CD4-positive, CD25-positive, alpha-beta regulatory T cell (primary cell): ENCODE measurements around the gene ATP8A2. TPM values are rescaled to one million over a fixed set of nuclear protein-coding genes. Genes with fewer than 3 reads are reported as not detected.

Experiments used
- ATAC-seq, 2 donors: fragments of 150-1000 bp; cut with Tn5 transposase; one replicate each; pipeline ENCODE4 v1.10.0; 2021; ENCODE audit warnings: low read depth in 2 of 2, moderate number of reproducible peaks in 2 of 2, moderate library complexity in 1 of 2
- DNase-seq, 3 donors: peaks; one replicate each; pipeline versions ENCODE4 v3.0.0 to v3.0.0-alpha.2; 2012 to 2022; ENCODE audit warnings: mixed read lengths in 1 of 3
- H3K27ac ChIP-seq: one replicate; pipeline ENCODE4 v1.7.0; 2013; ENCODE audit warnings: mild to moderate bottlenecking, low read length; ENCODE audit not compliant: insufficient read depth, poor library complexity, severe bottlenecking
- H3K27me3 ChIP-seq: one replicate; pipeline ENCODE4 v1.7.0; 2013; ENCODE audit warnings: low read length; ENCODE audit not compliant: control insufficient read depth, insufficient read depth
- H3K36me3 ChIP-seq: one replicate; pipeline ENCODE4 v1.7.0; 2013; ENCODE audit warnings: mild to moderate bottlenecking, low read length, moderate library complexity; ENCODE audit not compliant: control insufficient read depth, insufficient read depth
- H3K4me1 ChIP-seq: 2 replicates; pipeline ENCODE4 v1.7.0; 2013; ENCODE audit warnings: mild to moderate bottlenecking, low read length; ENCODE audit not compliant: insufficient read depth, control insufficient read depth, poor library complexity, severe bottlenecking
- H3K4me3 ChIP-seq: one replicate; pipeline ENCODE4 v1.7.0; 2013; ENCODE audit warnings: low read depth, mild to moderate bottlenecking, low read length, moderate library complexity
- H3K9me3 ChIP-seq, 2 experiments: 1 replicate in 1 of 2; 2 replicates in 1 of 2; pipeline ENCODE4 v1.7.0; 2013; ENCODE audit warnings: low read length in 2 of 2, mild to moderate bottlenecking in 1 of 2, moderate library complexity in 1 of 2; ENCODE audit not compliant: control insufficient read depth in 2 of 2
- H3K27ac Mint-ChIP-seq, 3 donors: one replicate each; pipeline ENCODE4 v1.8.0; 2020 to 2022; ENCODE audit warnings: mild to moderate bottlenecking in 3 of 3, mixed read lengths in 3 of 3, moderate library complexity in 2 of 3
- H3K27me3 Mint-ChIP-seq: one replicate; pipeline ENCODE4 v1.8.0; 2022; ENCODE audit warnings: mild to moderate bottlenecking, mixed read lengths
- H3K36me3 Mint-ChIP-seq: one replicate; pipeline ENCODE4 v1.8.0; 2020; ENCODE audit warnings: mixed read lengths
- H3K4me1 Mint-ChIP-seq, 4 donors: one replicate each; pipeline ENCODE4 v1.8.0; 2020 to 2022; ENCODE audit warnings: mixed read lengths in 4 of 4, mild to moderate bottlenecking in 1 of 4
- H3K4me3 Mint-ChIP-seq, 4 donors: one replicate each; pipeline ENCODE4 v1.8.0; 2020 to 2022; ENCODE audit warnings: mild to moderate bottlenecking in 4 of 4, mixed read lengths in 4 of 4, moderate library complexity in 3 of 4
- H3K9me3 Mint-ChIP-seq, 7 donors: one replicate each; pipeline ENCODE4 v1.8.0; 2020 to 2022; ENCODE audit warnings: mixed read lengths in 7 of 7, mild to moderate bottlenecking in 3 of 7, moderate library complexity in 2 of 7
- polyA plus RNA-seq, 4 donors: library from polyadenylated mRNA; unstranded; fragments of 300-500 nt; fragmentation: Illumina TruSeq; gene quantifications; one replicate each; pipeline ENCODE4 v1.2.3, GENCODE V29; 2021
- total RNA-seq: library from RNA; stranded (reverse); gene quantifications from one replicate; pipeline ENCODE4 v1.2.3, GENCODE V29; 2022

Gene ATP8A2
- 0.30 TPM for total RNA-seq
- under 1 TPM; 0.29 to 0.68 (median 0.55) TPM for polyA plus RNA-seq

DNA sequence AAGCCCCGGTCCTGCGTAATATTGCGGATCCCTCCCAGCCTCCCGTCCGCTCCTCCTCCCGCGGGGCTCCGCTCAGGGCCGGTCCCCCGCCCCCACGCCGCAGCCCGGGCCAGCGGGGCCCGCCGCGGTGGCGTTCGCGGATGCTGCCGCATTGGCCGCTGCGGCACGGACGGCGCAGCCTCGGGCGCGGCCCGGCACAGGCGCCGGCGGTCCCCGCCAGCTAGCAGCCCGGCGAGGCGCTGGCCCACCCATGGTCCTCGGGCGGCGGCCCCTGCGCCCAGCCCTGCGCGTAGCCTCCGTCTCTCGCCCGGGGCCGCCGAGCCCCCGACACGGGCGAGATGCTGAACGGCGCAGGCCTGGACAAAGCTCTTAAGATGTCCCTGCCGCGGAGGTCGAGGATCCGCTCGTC lies at the start of gene ATP8A2:
Gene ATP8A2 (plus strand): TSS at position 100 of the 409 bp plus-strand sequence. CDS start 239 bp downstream, at position 339.
- Mint-ChIP-seq H3K4me1 (peaks cover 0 to 18% (median 2%) of the 10 kb centered on the region in 4 donors), H3K27ac (no peak within 1 kb of the TSS), H3K27me3 (peaks cover 75% of the 10 kb centered on the region), H3K4me3 (peak within 1 kb of the TSS in 2 of 4 donors; percentile 55 to 59), H3K9me3 (peaks cover 0 to 1% (median 0%) of the 10 kb centered on the region in 7 donors), H3K36me3 (no peaks in the 10 kb centered on the region)
- DNase-seq (no peak), ATAC-seq (no peak)
- peaks cover 41% of the 10 kb centered on the region for H3K27me3 ChIP-seq
- peaks cover 11% of the 10 kb centered on the region for H3K4me1 ChIP-seq
- no peak within 1 kb of the TSS for H3K27ac ChIP-seq
- no peaks in the 10 kb centered on the region for H3K9me3 ChIP-seq
- no peaks in the 10 kb centered on the region for H3K36me3 ChIP-seq
- H3K4me3 ChIP-seq, result no peak within 1 kb of the TSS

DNA sequence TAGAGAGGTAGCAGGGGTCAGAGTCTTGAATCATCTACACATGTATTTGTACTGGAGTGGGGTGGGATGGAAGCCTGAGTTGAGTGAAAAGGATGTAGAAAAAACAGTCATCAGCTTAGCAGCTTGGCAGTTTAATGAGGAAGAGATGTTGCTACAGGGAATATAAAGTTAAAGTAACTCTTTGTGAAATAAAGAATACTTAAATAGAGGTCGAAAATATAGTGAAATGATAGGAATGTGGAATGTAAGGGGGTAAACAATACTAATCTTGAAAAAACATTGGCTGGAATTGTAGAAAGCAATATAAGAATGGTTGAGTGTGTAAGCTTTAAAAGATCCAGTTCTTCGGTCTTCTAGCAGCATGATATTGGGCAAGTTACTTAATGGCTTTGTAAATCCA lies 47.7 kb upstream of the ATP8A2 start:
- H3K27me3 Mint-ChIP-seq, result no peaks in the 10 kb centered on the region
- no peak overlapping the region for H3K4me3 ChIP-seq
- peaks cover 79% of the 10 kb centered on the region for H3K36me3 ChIP-seq
- H3K27ac Mint-ChIP-seq, result peak overlapping the region in 1 of 3 donors; percentile 1
- no peaks in the 10 kb centered on the region for H3K9me3 Mint-ChIP-seq
- no peaks in the 10 kb centered on the region for H3K27me3 ChIP-seq
- no peaks in the 10 kb centered on the region for H3K4me1 ChIP-seq
- no peak for ATAC-seq
- H3K4me1 Mint-ChIP-seq, result peaks cover 0 to 6% (median 2%) of the 10 kb centered on the region in 4 donors
- DNase-seq, result no peak
- no peak overlapping the region for H3K27ac ChIP-seq
- H3K36me3 Mint-ChIP-seq, result peaks cover 18% of the 10 kb centered on the region
- H3K9me3 ChIP-seq, result no peaks in the 10 kb centered on the region
- H3K4me3 Mint-ChIP-seq, result no peak overlapping the region

DNA sequence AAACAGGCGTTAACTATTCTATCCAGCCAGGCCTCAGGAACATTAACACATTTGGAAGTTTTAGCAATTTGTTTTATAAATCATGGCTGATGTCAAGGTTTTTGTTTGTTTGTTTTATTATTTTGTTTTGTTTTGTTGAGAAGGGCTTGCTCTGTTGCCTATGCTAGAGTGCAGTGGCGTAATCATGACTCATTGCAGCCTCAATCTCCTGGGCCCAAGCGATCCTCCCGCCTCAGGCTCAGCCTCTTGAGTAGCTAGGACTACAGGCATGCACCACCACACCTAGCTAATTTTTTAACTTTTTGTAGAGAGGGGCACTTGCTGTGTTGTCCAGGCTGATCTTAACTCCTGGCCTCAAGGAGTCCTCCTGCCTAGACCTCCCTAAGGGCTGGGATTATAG lies 42.1 kb upstream of the ATP8A2 start:
- Mint-ChIP-seq H3K36me3 (peaks cover 42% of the 10 kb centered on the region), H3K9me3 (no peaks in the 10 kb centered on the region), H3K27ac (peak overlapping the region in 1 of 3 donors; percentile 64), H3K4me1 (peaks cover 0 to 23% (median 13%) of the 10 kb centered on the region in 4 donors), H3K4me3 (no peak overlapping the region), H3K27me3 (no peaks in the 10 kb centered on the region)
- ATAC-seq, result no peak
- H3K4me3 ChIP-seq, result no peak overlapping the region
- H3K27me3 ChIP-seq, result no peaks in the 10 kb centered on the region
- no peak for DNase-seq
- no peaks in the 10 kb centered on the region for H3K4me1 ChIP-seq
- H3K36me3 ChIP-seq, result peaks cover 87% of the 10 kb centered on the region
- H3K9me3 ChIP-seq, result no peaks in the 10 kb centered on the region
- H3K27ac ChIP-seq, result no peak overlapping the region

DNA sequence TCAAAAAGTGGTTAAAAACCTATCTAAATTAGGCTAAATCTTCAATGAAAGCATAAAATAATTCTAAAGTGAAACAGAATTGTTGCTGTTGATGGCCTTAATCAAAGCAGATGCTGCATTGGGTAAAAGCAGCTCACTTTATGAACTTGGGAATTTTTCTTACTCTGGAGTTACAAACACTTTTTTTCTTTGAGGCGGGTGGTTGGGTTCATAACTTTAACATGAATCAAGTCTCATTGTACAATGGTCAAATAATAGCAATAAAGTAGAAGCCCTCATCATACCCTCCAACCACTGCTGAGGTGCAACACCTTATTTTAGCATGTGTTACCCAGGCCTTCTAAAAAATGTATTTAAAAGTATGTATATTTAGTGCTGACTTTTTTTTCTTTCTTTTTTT lies 41.2 kb upstream of the ATP8A2 start:
- no peaks in the 10 kb centered on the region for H3K9me3 ChIP-seq
- H3K27ac ChIP-seq, result no peak overlapping the region
- no peaks in the 10 kb centered on the region for H3K27me3 ChIP-seq
- H3K4me1 Mint-ChIP-seq, result peaks cover 0 to 25% (median 13%) of the 10 kb centered on the region in 4 donors
- no peak for DNase-seq
- H3K27ac Mint-ChIP-seq, result peak overlapping the region in 1 of 3 donors; percentile 64
- H3K36me3 Mint-ChIP-seq, result peaks cover 42% of the 10 kb centered on the region
- no peak for ATAC-seq
- H3K36me3 ChIP-seq, result peaks cover 84% of the 10 kb centered on the region
- no peaks in the 10 kb centered on the region for H3K9me3 Mint-ChIP-seq
- no peak overlapping the region for H3K4me3 ChIP-seq
- no peaks in the 10 kb centered on the region for H3K27me3 Mint-ChIP-seq
- H3K4me1 ChIP-seq, result no peaks in the 10 kb centered on the region
- no peak overlapping the region for H3K4me3 Mint-ChIP-seq

DNA sequence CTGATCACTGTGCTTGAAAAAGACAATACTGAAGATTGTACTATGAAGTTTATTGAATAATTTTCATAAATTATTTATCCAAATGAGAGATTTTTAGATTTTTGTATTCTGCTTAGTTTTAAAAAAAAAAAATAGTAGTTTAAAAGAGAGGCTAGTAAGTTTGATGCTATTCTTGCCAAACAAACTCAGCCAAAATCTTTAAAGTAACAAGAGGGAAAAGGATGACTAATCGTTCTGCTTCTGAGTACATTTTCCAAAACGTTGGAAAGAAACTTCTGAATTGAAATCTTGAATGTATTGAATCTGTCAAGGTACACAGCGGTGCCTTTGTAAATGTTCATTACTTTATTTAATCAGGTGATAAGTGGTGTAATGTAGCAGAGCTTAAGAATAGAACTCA lies 35.9 kb upstream of the ATP8A2 start:
- Mint-ChIP-seq H3K36me3 (peaks cover 29% of the 10 kb centered on the region), H3K27ac (no peak overlapping the region), H3K4me3 (no peak overlapping the region), H3K27me3 (no peaks in the 10 kb centered on the region), H3K4me1 (peaks cover 0 to 32% (median 13%) of the 10 kb centered on the region in 4 donors), H3K9me3 (no peaks in the 10 kb centered on the region)
- Histone ChIP-seq H3K27ac (no peak overlapping the region), H3K4me3 (no peak overlapping the region), H3K4me1 (no peaks in the 10 kb centered on the region), H3K27me3 (no peaks in the 10 kb centered on the region), H3K36me3 (peaks cover 68% of the 10 kb centered on the region), H3K9me3 (no peaks in the 10 kb centered on the region)
- no peak for DNase-seq
- no peak for ATAC-seq

DNA sequence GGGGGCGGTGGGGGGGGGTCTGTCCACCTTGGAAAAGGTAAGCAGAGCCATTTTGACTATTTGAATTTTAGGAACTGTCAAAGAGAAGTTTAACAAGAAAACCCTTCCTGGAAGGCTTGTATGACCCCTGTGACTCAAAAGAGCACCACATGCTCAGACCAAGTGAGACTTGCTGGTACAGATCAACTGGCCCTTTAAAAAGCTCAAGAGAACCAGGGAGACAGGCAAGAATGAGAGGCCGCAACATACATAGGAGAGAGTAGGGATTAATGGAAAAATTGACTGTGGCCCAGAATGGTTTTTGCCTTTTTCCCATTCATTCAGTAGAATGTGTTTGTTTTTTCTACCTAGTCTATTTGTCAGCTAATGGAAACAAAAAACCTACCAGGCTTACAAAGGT lies 26.2 kb upstream of the ATP8A2 start:
- Histone ChIP-seq H3K27me3 (no peaks in the 10 kb centered on the region), H3K27ac (no peak overlapping the region), H3K36me3 (peaks cover 8% of the 10 kb centered on the region), H3K4me1 (no peaks in the 10 kb centered on the region), H3K4me3 (no peak overlapping the region), H3K9me3 (no peaks in the 10 kb centered on the region)
- peaks cover 0 to 3% (median 0%) of the 10 kb centered on the region in 7 donors for H3K9me3 Mint-ChIP-seq
- H3K4me1 Mint-ChIP-seq, result peaks cover 0 to 4% (median 0%) of the 10 kb centered on the region in 4 donors
- H3K27me3 Mint-ChIP-seq, result no peaks in the 10 kb centered on the region
- H3K4me3 Mint-ChIP-seq, result no peak overlapping the region
- ATAC-seq, result no peak
- H3K27ac Mint-ChIP-seq, result no peak overlapping the region
- peaks cover 4% of the 10 kb centered on the region for H3K36me3 Mint-ChIP-seq
- no peak for DNase-seq

DNA sequence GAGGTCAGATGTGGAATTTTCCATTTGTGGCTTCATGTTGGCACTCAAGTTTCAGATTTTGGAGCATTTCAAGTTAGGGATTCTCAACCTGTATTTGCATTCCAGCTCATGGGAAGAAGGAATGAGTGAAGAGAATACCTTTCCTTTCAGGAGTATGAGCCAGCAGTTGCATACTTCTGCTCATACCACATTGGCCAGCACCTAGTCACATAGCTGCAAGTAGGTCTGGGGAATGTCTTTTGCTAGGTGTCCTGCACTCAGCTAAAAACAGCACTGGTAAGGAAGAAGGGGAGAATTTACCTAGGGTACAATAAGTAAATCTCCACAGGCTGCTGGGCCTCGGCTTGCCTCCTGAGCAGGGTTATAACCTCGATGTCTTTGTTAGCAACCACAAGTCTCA lies 24.6 kb upstream of the ATP8A2 start:
- Mint-ChIP-seq H3K9me3 (peaks cover 0 to 3% (median 0%) of the 10 kb centered on the region in 7 donors), H3K36me3 (peaks cover 4% of the 10 kb centered on the region), H3K27ac (peak overlapping the region in 1 of 3 donors; percentile 63), H3K4me3 (no peak overlapping the region), H3K27me3 (no peaks in the 10 kb centered on the region), H3K4me1 (peaks cover 0 to 4% (median 0%) of the 10 kb centered on the region in 4 donors)
- Histone ChIP-seq H3K36me3 (no peaks in the 10 kb centered on the region), H3K4me3 (no peak overlapping the region), H3K9me3 (no peaks in the 10 kb centered on the region), H3K27me3 (no peaks in the 10 kb centered on the region), H3K4me1 (no peaks in the 10 kb centered on the region), H3K27ac (no peak overlapping the region)
- no peak for DNase-seq
- ATAC-seq, result no peak

DNA sequence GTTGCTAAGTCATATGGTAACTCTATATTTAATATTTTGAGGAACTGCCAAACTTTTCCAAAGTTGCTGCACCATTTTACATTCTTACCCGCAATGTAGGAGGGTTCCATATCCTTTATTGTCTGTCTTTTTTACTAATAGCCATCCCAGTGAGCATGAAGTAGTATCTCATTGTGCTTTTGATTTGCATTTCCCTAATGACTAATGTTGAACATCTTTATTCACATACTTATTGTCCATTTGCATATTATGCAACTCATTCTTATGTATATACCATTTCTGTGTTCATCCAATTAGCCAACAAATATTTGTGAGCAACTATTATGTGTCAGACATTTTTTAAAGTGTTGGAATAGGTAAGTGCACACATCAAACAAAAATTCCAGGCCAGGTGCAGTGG lies 20.4 kb upstream of the ATP8A2 start:
- H3K27ac ChIP-seq, result no peak overlapping the region
- peaks cover 10% of the 10 kb centered on the region for H3K27me3 ChIP-seq
- H3K4me1 Mint-ChIP-seq, result no peaks in the 10 kb centered on the region
- H3K9me3 ChIP-seq, result no peaks in the 10 kb centered on the region
- H3K36me3 ChIP-seq, result no peaks in the 10 kb centered on the region
- ATAC-seq, result no peak
- H3K4me3 Mint-ChIP-seq, result no peak overlapping the region
- DNase-seq, result no peak
- no peaks in the 10 kb centered on the region for H3K4me1 ChIP-seq
- peaks cover 9% of the 10 kb centered on the region for H3K27me3 Mint-ChIP-seq
- no peaks in the 10 kb centered on the region for H3K36me3 Mint-ChIP-seq
- H3K4me3 ChIP-seq, result no peak overlapping the region
- no peak overlapping the region for H3K27ac Mint-ChIP-seq
- H3K9me3 Mint-ChIP-seq, result no peaks in the 10 kb centered on the region
